Inflammatory macrophage treated with lipopolysaccharide for 4 hours (primary cell): Measurements from ENCODE around the gene SEC16A.
"Not testable (repeated sequence)": the region's sequence is repeated elsewhere in the genome, so short reads cannot be mapped to it uniquely, and the experiment has no call there.

Source experiments
- DNase-seq: peaks from one replicate; pipeline ENCODE4 v3.0.0-alpha.2; 2020

Gene SEC16A

GRCh38 chr9:136416914-136417313 lies 65.9 kb downstream of the SEC16A start:
- no peak for DNase-seq

- no peak for DNase-seq
Measured at GRCh38 chr9:136416427-136416826, 66.4 kb downstream of the SEC16A start.

GRCh38 chr9:136412962-136413361 lies 69.9 kb downstream of the SEC16A start:
- DNase-seq = no peak

- no peak for DNase-seq
Measured at GRCh38 chr9:136411378-136411777, 71.5 kb downstream of the SEC16A start.

GRCh38 chr9:136410500-136411287 lies 72.1 kb downstream of the SEC16A start, which contains the start of the genes ENTR1 and PMPCA:
TSS of gene ENTR1 (minus strand) at chr9:136410614. CDS start at chr9:136410397, 217 bp downstream.
TSS of gene PMPCA (plus strand) at chr9:136410658. CDS start at chr9:136410669, 11 bp downstream.
- DNase-seq = peak; percentile 94

DNA sequence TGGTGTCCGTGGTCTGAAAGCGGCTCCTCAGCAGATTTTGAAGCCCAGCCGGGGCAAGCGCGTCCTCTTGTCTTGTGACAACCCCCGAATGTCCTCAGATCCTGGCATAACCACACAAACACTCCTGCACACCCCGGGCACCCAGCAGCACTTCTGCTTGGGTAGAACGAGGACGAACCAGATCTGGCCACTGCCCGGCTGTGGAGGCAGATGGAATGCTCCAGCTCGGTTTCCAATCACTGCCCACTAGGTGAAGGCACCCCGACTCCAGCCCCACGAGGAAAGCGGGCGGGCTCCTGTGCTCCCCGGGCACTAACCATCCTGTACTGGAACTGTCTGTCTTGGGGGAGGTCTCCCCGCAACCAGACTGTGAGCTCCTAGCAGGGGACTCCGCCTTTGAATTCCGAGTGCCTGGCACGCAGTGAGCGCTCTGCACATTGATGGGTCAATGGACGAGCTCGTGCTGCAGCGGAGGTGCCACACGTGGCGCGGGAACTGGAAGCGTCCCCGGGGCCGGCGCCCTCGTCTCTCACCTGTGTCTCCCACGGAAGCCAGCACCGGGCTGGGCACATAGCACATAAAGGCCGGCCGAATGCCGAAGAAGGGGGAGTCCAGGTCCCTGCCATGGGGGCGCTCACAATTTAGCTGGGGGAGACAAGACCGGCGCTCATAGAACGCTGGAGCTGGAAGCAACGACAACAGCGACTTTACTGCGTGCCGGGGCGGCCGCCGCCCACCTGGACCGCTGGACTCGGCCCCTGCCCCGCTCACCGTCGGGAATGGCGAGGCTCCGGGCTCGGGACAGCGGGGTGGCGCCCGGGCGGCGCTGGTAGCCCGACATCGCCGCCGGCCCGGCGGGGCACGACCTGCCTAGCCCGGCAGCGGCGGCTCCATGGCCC lies 73.0 kb downstream of the SEC16A start:
- DNase-seq = peak; percentile 21

DNA sequence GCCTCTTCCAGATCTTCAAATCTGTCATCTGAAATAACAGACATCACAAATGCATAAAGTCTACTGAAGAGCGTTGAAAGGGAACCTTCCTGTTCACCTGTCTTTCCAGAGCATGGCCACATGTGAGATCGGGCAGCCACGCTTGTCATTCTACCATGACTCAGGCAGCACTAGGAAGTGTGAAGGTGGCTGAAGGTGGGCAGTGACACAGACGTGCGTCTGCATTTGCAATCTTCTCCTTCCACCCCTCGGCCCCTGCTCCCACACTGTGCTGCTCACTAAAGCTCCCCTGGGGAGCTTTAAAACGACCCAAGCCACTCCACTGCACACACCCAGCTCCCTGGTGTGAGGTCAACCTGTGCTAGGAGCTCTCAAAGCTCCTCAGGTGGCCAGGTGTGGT lies 74.9 kb downstream of the SEC16A start:
- no peak for DNase-seq

- DNase-seq = not testable (repeated sequence)
Measured at GRCh38 chr9:136407061-136407460, 75.8 kb downstream of the SEC16A start.

GRCh38 chr9:136405904-136406303 lies 76.9 kb downstream of the SEC16A start:
- not testable (repeated sequence) for DNase-seq

DNA sequence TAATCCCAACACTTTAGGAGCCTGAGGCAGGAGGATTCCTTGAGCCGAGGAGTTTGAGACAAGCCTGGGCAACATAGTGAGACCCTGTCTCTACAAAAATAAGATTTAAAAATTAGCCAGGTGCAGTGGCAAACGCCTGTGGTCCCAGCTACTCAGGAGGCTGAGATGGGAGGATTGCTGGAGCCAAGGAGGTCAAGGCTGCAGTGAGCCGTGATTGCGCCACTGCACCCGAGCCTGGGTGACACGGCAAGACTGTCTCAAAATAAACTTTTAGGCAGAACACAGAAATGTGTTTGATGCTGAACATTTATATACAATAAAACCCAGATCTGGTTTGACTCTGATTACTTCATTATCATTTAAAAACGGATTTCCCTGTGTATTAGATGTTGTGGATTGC lies 77.4 kb downstream of the SEC16A start:
- DNase-seq = no peak

DNA sequence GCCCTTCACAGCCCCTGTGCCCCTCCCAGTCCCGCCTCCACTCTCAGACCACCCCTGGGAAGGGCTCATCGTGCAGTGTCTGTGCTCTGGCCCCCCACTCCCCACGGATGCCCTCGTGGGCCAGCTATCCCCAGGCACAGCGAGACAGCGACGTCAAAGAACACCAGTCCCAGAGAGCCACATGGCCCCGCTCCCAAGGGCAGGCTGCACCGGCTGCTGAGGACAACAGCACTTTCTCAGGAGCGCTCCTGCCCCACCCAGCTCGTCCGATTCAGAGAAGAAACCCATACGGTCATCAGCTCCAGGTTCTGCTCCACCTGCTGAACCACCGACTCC lies 78.1 kb downstream of the SEC16A start:
- DNase-seq = no peak

- DNase-seq = no peak
Measured at GRCh38 chr9:136403915-136404800, 78.7 kb downstream of the SEC16A start.

DNA sequence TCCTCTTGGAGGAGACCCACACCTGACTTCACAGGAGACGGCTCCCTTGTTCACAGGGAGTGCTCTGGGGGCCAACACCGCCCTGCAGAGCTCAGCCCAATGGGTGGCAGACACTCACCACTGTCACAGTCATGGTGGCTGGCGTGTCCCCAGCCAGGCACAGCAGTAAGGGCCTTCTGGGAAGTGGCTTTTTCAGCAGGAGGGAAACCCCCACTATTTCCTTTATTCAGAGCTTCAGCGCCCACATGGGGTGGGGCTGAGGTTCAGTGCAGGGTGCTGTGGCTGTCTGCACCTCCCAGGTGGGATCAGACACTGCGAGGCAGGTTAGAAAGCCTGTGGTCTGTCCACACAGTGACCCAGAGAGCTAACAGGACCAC lies 79.3 kb downstream of the SEC16A start:
- DNase-seq = no peak

DNA sequence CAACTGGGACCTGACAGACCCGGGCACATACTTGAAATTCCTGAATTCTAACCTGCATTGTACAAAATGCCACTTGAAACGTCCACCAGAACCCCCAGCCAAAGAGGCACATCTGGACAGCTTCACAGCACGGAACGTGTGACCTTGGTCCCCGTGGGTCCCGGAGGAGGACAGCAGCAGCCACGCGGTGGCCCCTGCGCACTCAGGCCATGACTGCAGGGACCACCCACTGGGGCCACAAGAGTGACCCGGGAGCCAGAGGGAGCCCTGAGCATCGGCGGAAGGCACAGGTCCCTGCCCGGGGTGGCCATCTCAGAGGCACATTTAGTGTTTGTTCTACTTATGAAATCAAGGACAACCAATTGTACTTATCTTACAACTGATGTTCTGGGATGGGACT lies 80.8 kb downstream of the SEC16A start:
- DNase-seq = no peak

DNA sequence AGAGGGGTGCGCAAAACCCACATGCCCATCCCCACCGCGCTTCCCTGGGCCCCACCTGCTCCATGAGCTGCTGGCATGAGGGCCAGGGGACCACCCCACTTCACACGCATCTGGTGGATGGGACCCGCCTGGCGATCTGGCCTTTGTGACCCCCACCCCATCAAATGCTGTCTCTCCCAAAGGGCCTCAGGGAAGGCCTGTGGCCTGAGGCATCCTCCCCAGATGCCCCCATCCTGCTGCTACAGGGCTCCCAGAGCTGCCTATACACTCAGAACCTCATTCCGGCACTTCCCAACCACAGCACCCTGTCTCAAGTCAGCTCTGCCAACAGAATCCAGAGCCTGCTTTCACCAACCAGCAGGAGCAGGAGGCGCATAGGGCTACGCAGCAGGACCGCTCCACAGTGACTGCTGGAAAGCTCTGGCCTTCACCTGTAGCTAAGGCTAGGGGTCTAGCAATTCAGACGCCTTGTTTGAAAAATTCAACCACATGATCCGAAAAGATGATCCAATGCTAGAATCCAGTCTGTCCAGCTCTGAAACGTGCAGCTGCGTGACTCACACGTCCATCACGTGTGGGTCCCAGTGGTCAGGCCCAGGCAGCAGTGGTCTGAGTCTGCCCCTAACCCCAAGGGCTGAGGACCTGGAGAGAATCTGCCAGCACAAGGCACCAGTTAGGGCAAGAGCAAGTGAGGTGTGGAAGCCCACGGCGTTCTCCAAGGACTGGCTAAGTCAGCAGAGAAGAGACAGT lies 81.5 kb downstream of the SEC16A start:
- no peak for DNase-seq

DNA sequence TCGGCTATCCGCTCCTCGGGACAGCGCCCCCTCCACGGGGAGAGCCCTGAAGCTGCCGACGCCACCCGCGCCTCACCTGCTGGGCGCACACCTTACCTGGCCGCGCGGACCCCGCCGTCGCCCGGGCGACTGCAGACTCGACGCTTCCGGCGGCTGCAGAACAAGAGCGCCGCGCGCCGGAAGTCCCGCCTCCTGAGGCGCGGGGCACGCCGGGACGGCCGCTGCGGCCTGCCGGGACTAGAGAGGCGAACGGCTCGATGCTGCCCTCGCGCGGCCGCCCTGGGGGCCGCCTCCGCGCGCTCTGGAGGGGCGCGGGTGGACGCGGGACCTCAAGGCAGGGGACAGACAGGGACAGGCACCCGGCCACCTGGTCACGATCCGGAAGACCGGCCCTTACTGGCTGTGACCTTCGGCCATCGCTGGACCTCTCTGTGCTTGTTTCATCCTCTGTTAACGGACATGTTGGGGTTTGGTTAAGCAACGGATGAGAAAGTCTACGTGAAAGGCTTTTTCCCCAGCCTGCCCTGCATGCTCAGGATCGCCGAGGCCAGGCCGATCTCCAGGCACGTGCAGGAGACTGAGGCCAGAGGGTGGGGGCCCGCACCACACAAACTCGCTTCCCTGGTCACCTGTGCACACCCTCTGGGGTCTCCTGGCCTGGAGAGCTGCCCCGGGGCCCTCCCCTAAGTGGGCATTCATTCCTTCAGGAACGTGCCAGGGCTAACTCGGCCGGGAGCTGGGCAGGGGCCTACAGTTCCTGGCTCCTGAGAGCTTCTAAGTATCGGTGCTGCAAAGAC lies 82.6 kb downstream of the SEC16A start, which contains the start of gene SNAPC4:
TSS of gene SNAPC4 (minus strand) at position 133 of the 797 bp plus-strand sequence. CDS start 1,742 bp downstream, outside the sequence.
- DNase-seq = peak; percentile 89

GRCh38 chr9:136399176-136400037 lies 83.4 kb downstream of the SEC16A start:
- DNase-seq = peak; percentile 49

- DNase-seq = no peak
Measured at GRCh38 chr9:136398286-136398685, 84.6 kb downstream of the SEC16A start.

DNA sequence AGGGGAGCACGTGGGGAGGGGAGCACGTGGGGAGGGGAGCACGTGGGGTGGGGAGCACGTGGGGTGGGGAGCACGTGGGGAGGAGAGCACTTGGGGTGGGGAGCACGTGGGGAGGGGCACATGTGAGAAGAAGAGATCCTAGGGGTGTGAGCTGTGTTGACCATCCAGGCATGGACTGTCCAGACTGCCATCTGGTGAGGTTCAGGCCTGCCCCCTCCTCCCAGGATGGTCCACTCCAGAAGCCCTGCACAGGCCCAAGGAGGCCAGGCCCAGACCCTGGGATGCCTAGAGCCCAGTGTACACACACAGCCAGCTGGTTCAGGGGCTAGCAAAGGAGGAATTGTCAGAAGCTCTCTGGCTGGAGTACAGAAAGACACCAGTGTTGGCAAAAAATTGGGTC lies 85.2 kb downstream of the SEC16A start:
- no peak for DNase-seq

GRCh38 chr9:136396219-136396515 lies 86.7 kb downstream of the SEC16A start:
- no peak for DNase-seq
